ENCODE results near the gene IP6K2.

IP6K2 gene

DNA sequence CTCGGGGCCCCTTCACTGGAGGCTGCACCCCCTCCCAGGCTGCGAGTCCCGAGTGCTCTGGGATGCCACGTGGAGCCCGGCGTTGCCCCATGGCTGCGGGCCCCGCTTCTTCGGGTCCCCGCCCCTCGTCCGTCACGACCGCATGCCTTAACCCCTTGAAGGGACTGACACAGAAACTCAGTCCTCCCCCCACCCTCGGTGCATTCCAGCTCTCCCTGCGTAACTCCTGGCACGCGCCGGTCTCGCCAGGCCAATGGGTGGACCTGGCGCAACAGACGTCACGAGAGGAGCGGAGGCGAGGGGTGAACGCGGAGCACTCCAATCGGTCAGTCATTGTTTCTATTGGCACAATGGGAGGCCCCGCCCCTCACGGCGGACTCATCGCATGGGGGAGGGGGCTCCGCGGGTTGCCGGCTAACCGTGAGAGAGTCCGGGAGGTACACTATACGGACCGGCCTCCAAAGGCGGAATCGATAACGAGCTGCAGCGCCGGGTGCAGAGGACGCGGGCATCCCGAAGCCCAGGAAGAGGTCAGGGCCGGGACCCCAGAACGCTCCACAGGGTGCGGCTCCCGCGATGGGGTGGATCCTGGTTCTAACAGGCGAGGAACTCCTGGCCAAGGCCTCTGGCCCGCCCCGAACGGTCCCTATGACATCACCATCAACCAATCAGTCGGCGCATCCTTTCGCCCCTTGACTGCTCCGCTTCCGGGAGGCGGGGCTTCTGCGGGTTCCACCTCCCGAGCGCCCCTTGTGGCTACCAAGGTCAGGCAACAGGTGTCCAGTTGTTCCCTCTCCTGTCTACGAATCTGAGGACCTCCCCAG lies 53.3 kb downstream of the IP6K2 start:
- DNase-seq (ENCODE audit: low read depth) = peak; percentile 58

DNA sequence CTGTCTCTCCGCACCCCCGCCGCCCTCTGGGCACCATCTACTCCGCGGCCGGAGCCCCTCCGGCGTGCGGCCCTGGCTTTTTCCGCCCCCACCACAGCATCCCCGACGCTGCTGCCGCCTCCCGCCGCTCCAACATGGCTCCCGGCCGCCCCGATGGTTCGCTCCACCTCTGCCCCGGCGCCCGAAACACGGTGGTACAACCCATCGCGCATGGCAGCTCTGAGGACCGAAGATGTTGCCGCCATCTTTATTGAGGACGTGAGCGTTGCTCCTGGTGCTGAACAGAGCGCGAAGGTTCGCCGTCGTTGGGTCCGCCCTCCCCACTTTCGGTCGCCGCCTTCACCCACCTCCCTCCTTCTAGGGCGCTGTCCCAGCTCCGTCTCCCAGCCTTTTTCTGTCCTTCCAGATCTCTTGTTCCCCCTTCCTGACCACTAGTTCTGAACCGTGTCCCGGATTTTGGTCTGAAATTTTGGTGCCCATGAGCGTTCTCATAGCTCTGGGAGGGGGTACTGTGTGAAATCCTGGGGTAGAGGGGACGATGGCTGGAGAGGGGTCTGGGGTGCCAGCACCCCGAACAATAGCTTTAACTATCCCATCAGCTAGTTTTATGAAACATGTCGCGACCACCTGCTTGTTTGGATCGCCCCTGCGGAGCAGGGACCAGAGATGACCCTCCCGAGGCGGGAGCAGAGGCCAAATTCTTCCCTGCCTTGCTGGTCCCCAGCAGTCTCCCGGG lies 54.1 kb downstream of the IP6K2 start, which contains the start of gene CELSR3:
TSS of gene CELSR3 (minus strand) at position 134 of the 736 bp plus-strand sequence. CDS start 252 bp downstream, outside the sequence.
- no peak for DNase-seq (ENCODE audit: low read depth)

DNA sequence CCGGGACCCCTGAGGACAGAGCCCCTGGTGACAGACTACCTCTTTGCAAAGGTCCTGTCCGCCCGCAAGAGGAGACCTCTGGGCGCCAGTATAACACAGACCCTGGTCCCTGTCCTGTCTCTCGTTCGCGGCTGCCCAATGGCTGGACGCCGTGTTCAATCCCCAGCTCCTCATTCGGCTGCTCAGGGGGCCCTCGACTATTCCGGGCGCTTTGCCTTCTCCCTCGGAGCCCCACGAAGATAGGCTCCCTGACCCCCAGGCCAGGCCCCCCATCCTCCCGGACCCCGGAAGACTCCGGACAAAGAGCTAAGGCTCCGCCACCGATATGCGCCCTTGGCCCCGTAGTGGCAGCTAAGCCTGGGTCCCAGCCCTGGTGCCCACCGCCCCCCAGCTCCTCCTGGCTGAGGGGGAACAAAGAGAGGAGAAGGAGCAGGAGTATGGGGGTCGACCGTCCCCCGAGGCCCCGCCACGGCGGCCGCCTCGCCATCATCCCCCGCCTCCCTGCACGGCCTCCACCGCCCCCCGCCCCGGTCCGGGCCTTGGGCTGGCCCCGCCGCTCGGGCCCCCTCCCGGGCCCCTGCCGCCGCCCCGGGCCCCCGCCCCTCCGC lies 54.8 kb downstream of the IP6K2 start:
- no peak for DNase-seq (ENCODE audit: low read depth)

DNA sequence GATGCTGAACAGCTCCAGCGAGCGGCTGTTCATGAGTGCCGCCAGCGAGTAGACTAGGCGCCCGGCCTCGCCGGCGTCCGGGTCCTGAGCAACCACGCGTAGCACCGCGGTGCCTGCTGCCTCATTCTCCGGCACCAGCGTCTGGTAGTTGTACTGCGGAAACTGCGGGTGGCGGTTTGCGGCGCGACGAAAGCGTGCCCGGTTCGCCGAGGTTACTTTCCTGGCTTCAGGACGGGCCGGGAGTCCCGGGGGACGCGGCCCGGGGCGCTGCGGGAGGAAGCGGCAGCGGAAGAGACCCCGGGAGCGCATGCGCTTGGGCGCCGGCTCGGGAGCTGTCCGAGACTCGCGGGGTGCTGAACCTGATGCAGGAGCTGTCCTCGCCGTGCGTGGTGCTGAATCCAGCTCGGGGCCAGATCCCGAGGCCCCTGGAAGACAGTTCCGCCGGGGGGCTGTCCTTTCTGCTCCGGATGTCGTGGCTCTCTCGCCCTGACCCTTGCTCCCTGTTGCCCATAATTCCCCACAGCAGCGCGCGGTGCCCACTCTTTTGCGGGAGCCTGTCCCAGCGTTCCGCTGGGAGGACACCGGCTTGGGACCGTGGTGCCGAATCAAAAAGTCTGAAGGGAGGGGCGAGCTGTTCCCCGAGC lies 55.4 kb downstream of the IP6K2 start:
- DNase-seq (ENCODE audit: low read depth) = peak; percentile 54

DNA sequence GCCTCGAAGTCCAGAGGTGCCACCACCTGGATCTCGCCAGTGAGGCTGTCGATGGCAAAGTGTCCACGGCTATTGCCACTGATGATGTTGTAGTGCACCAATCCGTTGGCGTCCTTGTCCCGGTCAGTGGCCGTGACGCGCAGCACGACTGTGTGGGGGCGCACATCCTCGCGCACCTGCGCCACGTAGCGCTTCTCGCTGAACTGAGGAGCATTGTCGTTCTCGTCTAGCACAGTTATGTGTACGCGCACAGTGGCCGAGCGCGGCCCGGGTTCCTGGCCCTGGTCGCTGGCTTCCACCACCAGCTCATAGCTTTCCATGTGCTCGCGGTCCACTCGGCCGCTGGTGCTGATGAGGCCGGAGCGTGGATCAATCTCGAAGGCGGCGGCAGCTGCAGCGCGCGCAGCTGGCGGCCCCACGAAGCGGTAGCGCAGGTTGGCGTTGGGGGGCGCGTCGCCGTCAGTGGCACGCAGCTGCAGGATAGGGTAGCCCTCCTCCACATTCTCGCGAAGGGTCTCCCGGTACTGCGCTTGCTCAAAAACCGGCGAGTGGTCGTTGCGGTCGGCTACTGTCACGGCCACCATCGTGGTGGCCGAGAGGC lies 56.1 kb downstream of the IP6K2 start:
- no peak for DNase-seq (ENCODE audit: low read depth)

DNA sequence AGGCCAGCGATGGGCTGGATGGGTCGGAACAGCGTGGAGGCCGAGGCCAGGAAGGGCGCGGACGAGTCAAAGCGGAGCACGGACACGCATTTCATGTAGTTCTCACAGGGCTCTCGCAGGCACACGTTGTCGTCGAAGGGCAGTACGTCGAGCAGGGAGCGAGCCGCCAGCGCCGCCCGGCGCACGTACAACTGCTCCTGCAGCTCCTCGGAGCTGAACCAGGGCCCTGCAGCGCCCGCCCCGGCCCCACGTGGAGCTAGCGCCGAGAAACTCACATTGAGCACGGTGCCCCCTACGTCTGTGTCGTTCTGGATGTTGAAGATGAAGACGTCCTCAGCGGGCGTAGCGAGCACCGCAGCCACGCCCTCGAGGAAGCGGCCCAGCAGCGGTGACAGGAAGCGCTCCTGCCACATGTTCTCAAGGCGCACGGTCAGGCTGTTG lies 60.2 kb downstream of the IP6K2 start:
- no peak for DNase-seq (ENCODE audit: low read depth)

DNA sequence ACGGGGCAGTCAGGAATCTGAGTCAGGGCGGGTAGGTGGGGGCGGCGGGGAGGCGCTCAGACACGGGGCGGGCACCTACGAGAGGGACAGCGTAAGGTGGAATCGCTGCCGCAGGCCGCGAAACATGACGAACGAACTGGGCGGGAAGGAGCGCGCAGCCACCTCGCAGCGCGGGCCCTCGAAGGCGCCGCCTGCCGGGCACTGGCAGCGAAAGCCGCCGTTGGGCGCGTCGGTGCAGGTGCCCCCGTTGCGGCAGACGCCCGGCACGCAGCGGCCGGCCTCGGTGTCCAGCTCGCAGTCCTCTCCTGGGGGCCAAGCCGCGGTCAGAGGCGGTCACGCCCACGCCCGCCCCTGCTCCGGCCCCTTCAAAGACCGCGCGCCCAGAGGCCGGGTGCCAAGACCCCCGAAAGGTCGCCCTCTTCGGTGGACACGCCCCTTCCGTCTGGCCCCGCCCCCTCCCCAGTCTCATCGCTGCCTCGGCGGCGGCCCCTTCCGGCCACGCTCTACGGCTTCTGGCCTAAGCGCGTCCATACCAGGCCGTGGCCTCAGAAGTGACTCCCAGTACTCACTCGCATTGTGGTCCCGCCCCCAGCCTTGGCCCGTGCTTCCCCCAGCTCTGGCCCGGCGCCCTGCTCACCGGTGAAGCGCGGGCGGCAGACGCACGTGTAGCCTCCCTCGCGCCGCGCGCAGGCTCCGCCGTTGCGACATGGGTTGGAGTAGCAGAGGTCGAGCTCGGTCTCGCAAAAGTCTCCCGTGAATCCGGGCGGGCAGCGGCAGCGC lies 60.8 kb downstream of the IP6K2 start:
- DNase-seq (ENCODE audit: low read depth) = peak; percentile 78

DNA sequence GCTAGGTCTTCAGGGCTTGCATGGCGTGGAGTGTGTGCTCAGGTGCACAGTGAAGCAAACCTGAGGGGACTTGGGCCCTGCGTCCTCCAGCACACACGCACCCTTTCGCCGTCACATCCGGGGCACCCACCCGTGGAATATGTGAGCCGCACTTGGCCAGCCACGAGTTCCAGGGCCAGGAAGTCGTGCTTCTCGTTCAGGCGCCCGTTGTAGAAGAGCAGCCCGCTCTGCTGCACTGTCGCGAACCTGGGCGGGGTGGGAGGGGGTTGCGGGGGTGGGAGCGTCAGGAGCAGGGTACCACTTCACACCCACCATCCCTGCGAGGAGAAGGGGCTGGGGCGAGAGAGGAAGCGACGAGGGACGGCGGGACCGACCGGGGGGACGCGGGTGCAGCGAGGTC lies 61.4 kb downstream of the IP6K2 start:
- no peak for DNase-seq (ENCODE audit: low read depth)

DNA sequence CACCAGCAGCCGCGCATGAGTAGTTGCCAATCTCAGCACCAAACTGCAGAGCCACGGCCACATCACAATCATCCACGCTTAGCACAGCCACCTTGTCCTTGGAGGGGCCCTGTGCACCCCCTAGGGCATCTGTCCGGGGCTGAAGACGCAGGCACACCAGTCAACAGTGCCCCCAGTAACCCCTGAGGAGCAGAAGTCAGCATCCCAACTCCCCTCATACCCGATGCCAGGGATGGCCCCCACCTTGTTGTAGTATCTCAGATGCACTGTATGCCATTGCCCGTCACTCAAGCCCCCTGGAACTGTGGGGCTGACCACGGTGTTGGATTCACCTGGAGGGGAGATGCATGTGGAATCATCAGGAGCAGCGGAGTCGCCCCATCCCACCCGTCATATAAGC lies 62.0 kb downstream of the IP6K2 start:
- DNase-seq (ENCODE audit: low read depth) = no peak

DNA sequence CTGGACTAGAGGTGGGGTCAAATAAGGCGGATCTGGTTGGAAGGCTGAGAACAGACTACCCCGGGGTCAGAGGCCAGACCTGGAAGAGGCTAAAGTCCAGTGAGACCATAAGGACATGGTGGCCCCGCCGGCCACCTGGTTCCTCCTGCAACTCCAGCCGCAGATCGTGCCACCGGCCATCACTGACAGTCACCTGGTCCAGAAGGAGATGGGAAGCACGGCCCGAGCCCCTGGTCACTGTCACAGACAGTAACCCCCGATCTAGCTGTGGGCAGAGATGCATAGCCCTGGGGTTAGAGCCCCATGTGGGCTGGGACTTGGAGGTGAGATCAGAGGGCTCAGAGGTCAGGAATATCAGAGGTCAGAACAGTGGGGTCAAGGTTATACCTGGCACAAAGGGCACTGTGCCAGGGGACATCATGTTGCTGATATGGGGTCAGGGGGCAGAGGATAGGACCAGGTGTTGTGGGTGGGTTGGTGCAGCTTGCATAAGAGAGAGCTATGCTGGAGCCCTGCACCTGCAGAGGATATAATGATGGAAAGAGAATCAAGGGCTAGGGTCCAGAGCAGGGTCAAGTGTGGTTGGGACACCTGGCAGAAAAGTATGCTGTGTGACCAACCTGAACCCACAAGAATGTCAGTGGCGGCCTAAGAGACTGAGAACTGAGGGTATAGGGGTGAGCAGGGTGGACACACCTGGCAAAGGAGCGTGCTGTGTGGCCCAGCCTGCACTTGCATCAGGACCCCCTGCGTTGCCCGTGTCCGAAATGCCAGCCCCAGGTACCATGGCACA lies 63.9 kb downstream of the IP6K2 start:
- no peak for DNase-seq (ENCODE audit: low read depth)

DNA sequence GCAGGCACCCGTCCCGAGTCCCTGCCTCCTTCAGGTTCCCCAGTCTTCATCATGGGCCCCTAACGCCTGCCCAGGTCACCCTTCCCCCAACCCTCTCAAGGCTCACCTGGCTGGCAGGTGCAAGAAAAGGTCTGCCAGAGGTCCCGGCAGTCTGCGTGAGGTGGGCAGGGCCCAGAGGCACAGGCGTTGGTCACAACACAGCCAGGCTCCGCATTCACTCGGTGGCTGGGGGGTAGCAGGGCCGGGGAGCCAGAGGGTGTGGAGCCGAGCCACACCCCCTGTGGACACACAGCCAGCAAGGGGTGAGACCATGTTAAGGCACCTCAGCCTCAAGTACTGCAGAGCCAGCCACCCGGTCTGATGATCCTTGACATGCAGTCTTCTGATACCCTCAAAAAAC lies 65.2 kb downstream of the IP6K2 start:
- DNase-seq (ENCODE audit: low read depth) = no peak

DNA sequence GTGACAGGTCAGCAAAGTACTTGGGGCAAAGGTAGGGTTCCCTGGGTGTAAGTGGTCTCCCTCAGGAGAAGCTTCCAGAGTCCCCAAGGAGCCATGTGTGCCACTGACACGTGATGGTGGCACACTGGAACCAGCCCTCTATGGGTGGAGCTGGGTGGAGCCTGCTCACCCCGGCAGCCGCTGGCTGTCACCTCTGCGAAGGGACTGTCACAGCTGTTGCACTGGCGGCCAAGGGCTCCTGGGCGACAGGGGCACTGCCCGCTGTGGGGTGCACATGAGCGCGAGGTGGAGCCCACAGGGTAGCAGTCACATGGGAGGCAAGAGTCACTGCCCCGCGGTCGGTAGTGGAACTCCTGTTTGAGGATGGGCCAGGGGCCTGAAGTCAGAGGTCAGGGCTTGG lies 66.3 kb downstream of the IP6K2 start:
- no peak for DNase-seq (ENCODE audit: low read depth)

DNA sequence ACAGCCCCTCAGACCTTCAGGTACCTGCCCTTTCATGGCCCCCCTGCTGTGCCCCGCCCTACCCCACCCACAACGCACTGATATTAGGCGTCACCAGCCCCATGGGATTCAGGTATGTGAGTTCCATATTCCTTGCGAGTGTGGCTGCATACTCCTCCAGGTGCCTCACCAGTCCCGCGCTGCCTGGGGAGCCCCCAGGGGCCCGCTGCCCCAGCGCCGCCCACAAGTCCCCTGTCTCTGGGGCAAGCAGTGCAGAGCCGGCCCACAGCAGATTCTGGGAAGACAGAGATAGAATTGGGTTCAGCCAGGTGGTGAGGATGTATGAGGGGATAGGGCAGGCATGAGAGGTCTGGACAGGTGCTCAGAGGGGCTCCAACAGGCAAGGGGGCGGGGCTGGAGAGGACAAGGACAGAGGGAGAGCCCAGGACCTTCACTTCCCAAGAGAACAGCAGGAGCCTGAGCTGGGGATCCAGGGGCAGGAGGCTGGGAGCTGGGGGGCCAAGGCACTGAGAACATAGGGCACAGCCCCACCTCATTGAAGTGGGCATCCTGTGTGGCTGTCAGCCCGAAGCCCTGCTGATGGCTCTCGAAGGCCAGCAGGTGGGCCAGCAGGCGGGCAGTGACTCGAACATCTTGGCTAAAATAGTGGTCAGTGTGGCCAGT lies 68.7 kb downstream of the IP6K2 start:
- DNase-seq (ENCODE audit: low read depth) = no peak

DNA sequence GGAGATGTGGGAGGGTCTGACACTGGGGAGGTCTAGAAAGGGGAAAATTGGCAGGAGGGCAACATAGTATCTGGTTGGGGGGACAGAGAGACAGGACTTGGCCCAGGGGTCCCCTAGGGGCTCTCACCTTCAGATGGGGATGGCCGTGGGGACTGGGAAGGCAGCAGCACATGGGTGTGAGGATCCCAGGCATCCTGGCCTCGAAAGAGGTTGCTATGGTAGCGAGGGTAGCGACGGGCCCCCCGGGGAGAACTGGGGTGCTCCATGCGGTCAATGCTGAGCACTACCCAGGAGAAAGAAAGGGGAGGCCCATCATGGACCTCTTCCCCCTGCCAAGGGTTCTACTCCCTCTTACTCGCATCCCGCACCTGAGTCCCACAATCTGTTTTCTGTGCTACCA lies 69.3 kb downstream of the IP6K2 start:
- no peak for DNase-seq (ENCODE audit: low read depth)

DNA sequence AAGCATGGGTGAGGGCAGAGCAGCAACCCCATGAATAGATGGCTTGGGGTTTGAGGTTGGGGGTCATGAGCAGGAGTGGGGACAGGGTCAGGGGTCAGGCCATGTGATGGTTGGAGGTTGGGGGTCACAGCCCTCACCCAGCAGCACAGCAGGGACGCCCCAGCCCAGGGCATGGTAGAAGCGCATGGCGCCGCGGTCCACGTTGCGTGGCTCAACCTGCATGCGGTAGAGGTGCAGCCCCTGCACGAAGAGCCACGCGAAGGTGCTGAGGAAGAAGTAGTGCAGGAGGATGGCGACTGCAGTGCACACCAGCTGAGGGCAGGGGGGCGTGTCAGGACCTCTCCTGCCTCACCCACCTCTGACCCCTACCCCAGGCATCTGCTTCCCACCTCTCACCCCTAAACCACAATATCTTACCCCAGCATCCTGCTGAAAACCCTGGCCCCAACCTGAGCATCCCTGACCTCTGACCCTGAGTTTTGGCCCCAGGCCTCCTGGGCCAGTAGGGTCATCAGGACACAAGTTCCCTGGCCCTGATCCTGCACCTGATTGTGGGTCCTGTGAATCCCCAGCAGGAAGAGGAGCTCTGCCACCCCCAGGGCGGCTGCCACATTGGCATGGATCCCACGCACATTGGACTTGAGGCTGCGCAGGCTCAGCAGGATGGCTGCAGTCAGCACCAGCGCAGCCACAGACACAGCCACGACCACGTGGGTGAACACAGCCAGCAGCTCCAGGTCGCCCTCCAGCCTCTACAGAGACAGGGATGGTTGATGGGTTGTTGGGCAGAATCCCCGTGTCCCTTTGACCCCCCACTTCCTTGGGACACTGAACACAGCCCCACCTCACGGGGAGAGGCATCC lies 71.9 kb downstream of the IP6K2 start:
- no peak for DNase-seq (ENCODE audit: low read depth)

DNA sequence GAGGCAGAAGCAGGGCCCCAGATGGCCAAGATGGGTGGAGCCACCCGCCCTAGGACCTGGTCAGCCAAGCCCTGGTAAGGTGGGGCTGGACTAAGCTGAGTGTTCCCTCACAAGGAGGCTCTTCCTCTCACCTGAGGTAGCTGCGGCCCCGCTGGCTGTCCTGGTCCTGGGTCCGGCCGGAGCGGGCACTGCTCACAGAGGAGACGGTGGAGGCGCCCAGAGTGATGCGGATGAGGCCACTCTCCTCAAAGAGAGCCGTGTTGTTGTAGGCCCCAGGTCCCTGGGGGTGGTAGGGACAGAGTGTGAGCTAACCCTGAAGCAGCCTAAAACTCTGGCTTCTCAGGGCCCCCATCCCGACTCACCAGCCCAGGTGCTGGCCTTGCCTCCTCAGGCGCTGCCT lies 74.4 kb downstream of the IP6K2 start:
- no peak for DNase-seq (ENCODE audit: low read depth)

DNA sequence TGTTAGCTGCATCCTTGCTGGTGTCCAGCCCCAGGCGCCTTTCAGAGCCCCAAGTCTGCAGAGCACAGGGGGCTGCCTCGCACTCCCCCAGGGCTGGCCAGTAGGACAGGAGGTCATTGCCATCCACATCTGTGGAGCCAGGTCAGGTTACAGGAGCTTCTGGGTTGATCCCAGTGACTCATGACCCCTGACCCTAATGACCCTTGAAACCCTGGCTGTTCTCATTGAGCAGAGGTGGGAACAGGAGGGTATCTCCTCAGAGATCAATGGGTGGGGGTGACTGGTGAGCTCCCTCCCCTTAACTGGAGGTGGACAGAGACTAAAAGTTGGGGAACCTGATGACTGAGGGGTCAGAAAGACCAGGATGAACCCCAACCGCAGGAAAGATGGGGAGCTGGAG lies 75.6 kb downstream of the IP6K2 start:
- no peak for DNase-seq (ENCODE audit: low read depth)

DNA sequence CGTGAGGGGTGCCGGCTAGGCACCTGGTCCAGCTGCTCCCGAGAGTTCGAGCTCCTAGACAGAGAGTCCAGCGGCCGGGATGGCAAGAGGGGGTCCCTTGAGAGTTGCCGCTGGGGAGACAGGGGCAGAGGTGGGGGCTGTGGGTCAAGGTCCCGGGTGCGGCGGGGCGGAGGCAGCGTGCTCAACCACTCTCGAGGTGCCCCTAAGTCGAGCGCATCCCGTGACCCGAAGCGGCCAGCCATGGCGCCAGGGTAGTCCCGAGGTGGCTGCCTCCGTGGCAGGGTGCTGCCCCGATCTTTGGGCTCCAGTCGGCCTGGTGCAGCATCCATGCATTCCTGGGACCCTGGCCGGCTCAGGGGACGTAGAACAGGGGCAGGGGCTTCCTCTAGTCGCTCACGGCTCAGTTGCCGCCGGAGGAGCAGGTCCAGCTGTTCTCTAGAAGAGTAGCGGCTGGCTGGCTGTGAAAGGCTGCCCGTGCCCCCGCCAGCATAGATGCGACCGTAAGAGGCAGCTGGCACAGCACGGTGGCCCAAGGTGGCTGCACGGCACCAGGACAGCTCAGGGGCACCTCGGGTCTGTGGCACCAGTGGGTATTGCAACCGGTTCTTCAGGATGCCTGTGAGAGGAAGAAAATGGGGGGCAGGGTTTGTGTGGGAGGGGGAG lies 76.9 kb downstream of the IP6K2 start:
- DNase-seq (ENCODE audit: low read depth) = no peak

All from stimulated activated CD8-positive, alpha-beta memory T cell treated with anti-CD3 and anti-CD28 coated beads, Interleukin-12 subunit alpha, Interleukin-12 subunit beta, amount 100 ng/mL, for 4 hours (primary cell).